Skin of body (tissue), 2 donors: ENCODE data around the gene RAD51B. TPM values are rescaled to one million over a fixed set of nuclear protein-coding genes. Genes with fewer than 3 reads are reported as not detected.
"Not testable (repeated sequence)": the region's sequence is repeated elsewhere in the genome, so short reads cannot be mapped to it uniquely, and the experiment has no call there.

Source experiments
- DNase-seq: peaks from one replicate; lab custom pipeline; 2025; lab: John Stamatoyannopoulos, UW
- total RNA-seq: library from RNA; depleted of rRNA; stranded (reverse); fragments of >200 nt; gene quantifications from one replicate; pipeline ENCODE4 v1.2.3, GENCODE V29; 2014

Gene RAD51B
- total RNA-seq, 1 donor from 2014 or later: 35.1 TPM

DNA sequence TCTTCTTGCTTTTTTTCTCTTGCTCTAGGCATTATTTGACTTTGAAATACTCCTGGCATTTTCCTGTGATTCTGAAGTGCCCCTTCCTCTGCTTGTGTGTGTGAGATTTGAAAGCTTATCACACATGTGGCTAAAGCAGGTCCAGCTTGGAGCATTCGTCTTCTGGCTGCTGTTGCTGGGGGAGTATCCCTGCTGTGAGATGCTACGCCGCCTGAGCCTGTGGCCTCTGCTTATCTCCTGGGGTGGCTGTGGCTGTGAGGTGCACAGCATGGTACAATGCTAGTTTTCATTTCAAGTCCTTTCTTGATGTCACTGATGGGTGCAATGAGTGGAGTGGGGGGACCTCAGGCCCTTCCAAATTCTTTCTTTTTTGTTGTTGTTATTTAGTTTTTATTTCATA is 601.5 kb downstream of the RAD51B start:
- no peak for DNase-seq

DNA sequence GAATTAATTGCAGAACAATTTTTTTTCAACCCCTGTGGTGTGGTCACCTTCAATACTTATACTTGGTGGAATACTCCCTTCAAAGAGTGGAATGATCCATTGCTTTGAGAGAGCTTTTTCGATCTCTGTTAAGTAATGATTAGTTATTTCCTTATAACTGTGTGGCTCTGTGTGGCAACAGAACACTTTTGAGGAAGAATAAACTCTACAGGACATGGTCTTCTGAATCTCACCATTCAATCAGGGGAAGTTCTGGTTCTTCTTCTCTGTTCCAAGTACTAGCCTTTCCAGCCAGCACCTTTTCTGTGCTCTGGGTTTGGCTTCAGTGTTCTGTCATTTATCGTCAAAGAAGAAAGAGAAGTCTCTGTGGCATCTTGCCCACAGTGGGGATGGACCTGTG is 604.1 kb downstream of the RAD51B start:
- no peak for DNase-seq

GRCh38 chr14:68424443-68425172 is 605.0 kb downstream of the RAD51B start:
- no peak for DNase-seq

GRCh38 chr14:68426661-68427549 is 607.3 kb downstream of the RAD51B start:
- DNase-seq: no peak

- DNase-seq: no peak
Observed at GRCh38 chr14:68427550-68427890, 607.9 kb downstream of the RAD51B start.

- not testable (repeated sequence) for DNase-seq
Observed at GRCh38 chr14:68428900-68429299, 609.3 kb downstream of the RAD51B start.

GRCh38 chr14:68434173-68434572 is 614.6 kb downstream of the RAD51B start:
- DNase-seq: not testable (repeated sequence)

DNA sequence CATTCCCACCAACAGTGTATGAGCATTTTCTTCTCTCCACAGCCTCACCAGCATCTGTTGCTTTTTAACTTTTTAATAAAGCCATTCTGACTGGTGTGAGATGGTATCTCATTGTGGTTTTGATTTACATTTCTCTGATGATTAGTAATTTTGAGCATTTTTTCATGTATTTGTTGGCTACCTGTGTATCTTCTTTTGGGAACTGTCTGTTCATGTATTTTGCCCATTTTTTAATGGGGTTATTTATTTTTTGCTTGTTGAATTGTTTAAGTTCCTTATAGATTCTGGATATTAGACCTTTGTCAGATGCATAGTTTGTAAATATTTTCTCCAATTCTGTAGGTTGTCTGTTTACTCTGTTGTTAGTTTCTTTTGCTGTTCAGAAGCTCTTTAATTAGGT is 616.1 kb downstream of the RAD51B start:
- not testable (repeated sequence) for DNase-seq

DNA sequence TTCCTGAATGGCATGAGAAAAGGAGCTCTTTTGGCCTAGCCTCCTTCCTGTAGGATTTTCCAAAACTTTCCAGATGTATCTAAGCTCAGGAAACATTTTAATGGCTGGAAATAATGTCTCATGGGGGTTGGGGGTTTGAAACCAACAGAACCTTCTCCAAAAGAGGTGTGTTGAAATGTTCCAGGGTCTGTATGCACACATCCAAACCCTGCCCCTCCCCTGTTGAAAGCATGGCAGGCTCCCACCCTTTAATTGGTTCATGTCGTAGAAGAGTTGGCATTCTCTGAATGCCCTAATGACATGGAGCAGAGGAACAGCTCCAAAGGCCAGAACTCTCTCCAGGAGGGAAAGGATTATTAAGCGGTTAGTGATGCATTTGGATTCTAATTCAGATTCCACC is 620.1 kb downstream of the RAD51B start:
- no peak for DNase-seq

GRCh38 chr14:68440820-68441219 is 621.2 kb downstream of the RAD51B start:
- DNase-seq: no peak

DNA sequence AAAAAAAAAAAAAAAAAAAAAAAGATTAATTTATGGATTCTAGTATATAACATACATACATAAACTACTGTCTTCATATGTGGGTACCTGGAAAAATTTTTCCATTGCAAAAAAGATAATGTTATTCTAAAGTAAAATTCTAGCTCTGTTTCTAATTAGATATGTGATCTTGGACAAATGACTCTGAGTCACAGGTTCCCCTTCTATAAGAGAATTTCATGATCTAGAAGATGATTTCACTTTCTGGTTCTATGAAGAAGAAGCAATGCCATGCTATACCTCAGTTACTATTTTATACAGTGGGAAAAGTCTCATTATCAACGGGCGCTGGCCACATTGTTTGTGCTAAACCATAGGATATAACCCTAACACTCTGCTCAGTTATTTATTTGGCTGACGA is 622.0 kb downstream of the RAD51B start:
- no peak for DNase-seq

DNA sequence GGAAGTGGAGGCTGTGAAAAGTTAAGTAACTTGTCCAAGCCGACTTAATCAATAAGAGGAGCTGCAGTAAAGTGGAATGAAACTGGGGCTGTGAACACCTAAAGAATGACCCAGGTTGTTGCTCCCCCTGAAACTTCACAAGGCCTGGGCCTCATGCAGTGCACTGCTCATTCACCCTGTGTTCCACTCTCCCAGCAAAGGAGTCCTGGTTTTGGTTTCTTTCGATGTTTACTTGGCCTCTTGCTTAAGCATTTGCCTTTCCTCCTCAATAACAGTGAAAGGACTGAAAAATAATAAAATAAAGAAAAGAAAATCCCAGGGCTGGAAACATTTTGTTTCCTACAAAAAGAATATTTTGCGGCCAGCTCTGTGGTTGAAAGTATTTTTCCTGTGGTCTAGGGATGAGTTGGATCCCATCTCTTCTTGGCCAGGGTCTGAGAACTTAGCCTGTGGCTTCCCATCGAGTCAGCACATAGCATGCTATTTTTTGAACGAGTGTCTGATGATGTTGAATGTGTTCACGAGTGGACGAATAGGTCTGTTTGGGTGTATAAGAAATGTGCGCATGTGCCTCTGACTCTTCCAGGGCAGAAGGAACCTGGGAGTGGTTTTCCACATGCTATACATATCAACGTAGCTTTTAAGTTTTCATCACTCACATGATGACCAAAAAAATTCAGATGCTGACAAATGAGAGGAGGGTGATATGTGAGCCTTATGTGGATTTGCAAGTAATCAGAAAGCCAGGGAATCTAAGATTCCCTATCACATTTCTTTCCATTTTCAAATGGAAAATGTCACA is 623.5 kb downstream of the RAD51B start:
- DNase-seq: no peak

- no peak for DNase-seq
Observed at GRCh38 chr14:68444449-68445168, 625.0 kb downstream of the RAD51B start.

DNA sequence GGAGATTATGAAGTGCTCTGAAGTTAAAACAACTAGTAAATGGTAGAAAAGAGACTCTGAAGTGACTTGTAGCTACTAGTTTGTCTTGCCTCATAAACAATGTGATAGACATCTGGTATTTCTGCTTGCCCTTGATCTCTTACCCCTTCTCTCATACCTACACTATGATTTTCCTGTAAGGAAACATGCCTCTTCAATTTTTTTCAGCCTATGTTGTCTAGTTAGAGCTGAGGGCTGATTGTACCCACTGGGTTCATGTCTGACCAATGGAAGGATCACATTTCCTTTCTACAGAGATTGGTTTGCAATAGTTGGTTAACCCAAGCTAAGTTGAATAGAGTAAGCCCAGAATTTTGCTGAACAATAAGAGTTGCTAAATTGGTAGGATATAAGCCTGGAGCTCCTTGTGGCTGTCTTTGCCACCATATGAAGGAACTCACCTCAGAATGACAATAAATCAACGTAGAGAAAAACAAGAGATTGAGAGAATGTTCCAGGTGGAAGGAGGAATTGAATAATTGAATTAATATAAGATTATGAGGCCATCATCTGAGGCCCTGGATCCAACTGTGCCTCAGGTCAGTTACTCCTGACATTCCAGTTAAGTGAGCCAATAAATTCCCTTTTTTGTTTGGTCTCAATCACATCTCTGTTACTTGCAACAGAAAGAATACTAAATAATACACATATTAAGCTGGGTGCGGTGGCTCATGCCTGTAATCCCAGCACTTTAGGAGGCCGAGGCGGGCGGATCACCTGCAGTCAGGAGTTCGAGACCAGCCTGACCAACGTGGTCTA is 626.9 kb downstream of the RAD51B start:
- no peak for DNase-seq

DNA sequence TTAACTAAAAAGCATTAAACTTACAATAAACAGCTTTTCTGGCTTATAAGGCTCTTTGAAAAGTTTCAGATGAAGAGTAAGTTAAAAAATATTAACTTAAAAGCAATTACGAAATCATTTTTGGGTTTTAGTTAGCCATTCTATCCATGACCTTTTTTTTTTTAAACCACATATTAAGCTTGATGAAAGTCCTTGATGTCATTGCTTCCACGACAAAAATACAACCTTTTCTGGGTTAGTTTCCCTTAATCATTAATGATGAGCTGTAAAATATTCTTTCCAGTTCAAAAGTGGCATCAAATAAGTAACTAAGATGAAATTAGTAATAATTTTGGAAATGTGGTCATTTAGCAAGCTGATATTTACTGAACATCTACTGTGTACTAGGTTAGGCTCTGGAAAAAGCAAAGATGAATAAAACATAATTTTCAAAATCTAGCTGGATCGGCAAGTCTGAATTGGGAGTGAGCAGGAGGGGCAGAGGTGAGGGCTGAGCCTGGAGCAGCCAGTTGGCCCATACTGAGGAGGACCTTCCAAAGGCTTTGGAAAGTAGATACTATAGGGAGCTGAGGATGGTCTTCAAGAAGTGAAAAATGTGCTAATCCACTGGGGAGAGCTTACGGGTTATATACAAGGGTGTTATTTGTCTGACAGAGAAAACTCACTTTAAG is 628.1 kb downstream of the RAD51B start:
- DNase-seq: no peak

DNA sequence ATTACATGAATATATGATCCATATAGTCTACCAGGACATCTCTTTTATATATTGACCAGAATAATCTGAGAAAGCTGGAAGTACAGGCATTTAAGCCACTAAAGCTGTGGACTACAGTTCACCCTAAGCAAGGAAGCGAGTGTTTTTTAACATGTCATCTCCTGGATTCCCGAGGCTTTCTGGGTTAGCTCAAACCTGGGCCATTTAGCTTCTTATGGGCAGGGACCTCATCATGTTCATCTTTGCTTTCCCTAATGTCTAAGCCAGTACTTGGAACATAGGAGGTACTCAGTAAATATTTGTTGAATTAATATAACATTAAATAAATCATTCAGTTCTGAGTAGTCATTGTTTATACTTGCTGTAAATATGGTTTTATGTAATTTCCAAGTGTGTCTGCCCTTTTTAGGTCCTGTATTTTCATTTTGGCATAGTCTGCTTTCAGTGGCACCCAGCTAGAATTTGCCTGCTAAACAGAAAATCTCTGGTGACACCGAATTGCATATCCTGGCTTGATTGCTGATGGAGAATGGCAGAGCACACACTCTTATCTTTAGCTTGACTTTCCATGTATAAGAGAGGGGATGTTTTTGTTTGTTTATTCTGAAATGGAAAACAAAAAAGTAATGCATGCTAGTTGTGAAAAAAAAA is 628.8 kb downstream of the RAD51B start:
- DNase-seq: no peak

DNA sequence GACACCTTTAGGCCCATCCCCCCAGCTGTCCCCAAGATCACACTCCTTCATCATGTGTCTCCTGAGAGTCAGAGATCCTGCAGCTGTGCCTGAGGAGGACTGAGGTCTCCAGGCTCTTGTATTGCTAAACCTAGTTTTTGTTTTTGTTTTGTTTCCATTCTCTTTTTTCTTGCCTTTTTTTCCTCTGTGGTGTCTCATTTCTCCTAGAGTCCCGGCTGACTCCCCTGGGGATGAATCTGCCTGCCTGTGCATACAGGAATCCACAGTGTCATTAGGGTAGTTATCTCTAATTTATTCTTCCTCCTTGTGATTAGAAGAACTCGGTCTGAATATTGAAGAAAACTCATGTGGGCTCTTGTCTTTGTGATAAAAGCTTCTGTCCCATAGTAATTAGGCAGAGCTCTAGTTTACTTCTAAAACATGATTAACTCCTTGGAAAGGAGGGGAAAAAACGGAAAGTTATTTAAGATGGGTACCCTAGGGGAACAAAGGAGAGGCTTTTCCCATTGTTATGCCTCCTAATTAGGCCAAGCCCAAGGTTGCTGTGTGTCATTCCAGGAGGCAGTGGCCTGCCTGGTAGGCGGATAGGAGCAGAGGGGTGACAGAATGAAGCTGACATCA is 630.1 kb downstream of the RAD51B start:
- DNase-seq: no peak

- DNase-seq: no peak
Observed at GRCh38 chr14:68450391-68451120, 631.0 kb downstream of the RAD51B start.
